CD4-positive, alpha-beta T cell treated with Interleukin-21 for 1 hour (primary cell): Measurements from ENCODE around the gene SOX6.

ENCODE experiments used
- DNase-seq: peaks from one replicate; pipeline ENCODE4 v3.0.0-alpha.2; 2020

The SOX6 gene

GRCh38 chr11:16312233-16312765 is 44.0 kb downstream of the SOX6 start:
- no peak for DNase-seq

- no peak for DNase-seq
These were observed 44.5 kb downstream of the SOX6 start for GRCh38 chr11:16311831-16312230.

- DNase-seq: no peak
These were observed 45.4 kb downstream of the SOX6 start for GRCh38 chr11:16310943-16311342.

DNA sequence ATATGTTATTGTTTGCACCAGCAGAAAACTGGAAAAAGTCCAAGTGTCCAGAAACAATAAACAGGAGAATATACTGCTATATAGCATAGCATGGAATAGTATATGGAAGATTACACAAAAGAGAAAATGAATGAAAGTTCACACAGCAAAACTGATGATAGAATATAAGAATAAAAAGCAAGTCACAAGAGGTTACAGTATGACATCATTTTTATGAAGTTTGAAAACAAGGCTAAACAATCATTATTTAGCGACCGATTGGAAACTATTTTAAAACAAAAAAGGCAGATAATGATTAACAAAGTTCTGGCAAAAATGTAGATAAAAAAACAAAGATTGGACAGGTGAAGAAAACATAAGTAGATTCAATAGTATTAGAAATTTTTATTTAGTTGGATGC is 47.1 kb downstream of the SOX6 start:
- no peak for DNase-seq

GRCh38 chr11:16301462-16301861 is 54.9 kb downstream of the SOX6 start:
- no peak for DNase-seq

- DNase-seq: no peak
These were observed 56.2 kb downstream of the SOX6 start for GRCh38 chr11:16299884-16300782.

DNA sequence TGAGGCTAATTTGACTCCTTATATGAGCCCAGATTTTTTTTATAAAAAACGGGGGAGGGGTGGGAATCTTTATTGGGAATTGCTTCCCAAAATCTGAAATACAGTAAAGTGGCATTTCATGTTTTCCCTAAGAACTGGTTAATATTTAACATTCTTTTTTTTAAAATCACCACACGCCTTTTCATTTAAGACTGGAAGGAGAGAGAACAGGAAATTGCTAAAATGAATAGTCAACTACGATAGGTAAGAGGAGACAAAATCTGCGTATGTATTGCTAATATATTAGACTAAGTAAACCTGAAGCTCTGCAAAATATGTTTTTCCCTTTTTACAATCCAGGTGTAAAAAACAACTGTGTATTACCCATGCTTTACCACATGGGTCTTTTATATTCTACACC is 57.0 kb downstream of the SOX6 start:
- no peak for DNase-seq

- no peak for DNase-seq
These were observed 59.0 kb downstream of the SOX6 start for GRCh38 chr11:16297332-16297731.

DNA sequence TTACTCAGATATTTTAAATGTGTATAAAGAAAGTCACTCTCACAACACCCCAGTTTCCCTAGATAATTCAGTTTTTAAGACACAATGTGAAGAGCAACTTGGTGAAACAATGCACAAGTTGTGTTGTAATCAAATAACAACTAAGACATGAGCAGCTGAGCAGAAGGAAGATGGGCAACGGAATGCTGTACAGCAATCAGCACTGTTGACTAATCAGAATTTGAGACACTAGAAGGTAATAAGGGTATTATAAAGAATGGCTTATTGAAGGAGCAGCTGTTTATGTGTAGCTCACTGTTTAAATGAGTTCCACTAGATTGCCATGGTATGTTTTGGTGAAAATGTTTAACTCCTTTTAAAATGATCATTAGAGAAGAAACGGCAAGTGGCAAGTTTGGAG is 60.1 kb downstream of the SOX6 start:
- no peak for DNase-seq

DNA sequence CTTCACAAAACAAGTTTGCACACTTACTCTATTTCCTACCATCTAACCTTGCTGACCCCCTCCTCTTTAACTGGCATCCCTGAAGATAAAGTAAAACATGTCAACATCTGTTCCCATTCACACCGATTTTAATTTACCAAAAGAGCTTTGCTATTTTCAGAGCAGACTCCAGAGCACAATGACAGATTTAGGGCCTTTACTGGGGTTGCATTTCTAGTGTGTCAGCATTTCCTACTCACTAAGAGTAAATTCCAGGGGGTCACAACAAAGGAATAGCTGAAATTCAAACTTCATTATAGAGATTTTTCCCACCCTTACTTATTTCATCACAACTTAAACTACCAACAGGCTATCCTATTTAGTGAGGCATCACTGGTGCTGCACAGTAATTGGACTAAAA is 60.8 kb downstream of the SOX6 start:
- no peak for DNase-seq

DNA sequence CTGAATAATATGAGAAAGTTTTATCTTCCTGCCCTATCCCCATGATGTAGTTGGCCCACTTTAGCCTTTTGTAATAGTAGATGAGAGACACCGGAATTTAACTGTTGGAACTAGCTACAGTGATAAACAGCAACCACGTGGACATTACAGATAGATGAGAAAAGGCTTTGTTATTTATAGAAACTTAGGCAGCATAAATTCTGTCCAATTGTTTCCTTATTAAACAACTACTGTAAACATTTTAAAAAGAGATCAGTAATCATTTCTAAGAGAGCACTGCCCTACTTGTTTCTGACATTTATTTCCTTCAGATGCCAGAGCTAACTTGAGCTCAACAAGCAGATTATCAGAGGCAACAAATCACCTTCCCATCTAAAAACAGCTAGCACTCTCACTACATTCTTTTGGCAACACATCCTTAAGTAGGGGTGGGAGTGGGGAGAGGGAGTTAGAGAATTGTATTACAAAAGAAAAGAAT is 63.1 kb downstream of the SOX6 start:
- no peak for DNase-seq

- no peak for DNase-seq
These were observed 64.0 kb downstream of the SOX6 start for GRCh38 chr11:16292167-16292859.

GRCh38 chr11:16291729-16292128 is 64.6 kb downstream of the SOX6 start:
- no peak for DNase-seq

DNA sequence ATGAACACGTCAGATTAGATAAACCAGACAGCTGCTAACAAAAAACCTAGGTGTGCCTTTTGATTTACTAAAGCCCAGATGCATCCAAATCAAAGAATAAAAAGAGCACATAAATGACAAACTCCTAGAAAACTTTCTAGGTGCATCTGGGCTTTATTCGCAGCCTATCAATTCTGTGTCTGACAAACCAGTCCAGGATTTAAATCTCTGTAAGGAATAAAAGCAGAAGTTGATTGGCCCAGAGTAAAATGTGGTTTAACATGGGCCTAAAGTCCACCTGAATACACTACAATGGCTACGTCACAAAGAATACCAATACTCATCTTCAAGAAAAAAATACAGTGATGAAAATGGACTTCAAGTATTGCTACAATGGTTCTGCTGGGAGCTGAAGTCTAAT is 66.8 kb downstream of the SOX6 start:
- no peak for DNase-seq

- no peak for DNase-seq
These were observed 68.6 kb downstream of the SOX6 start for GRCh38 chr11:16287630-16288280.

- DNase-seq: no peak
These were observed 70.3 kb downstream of the SOX6 start for GRCh38 chr11:16286095-16286494.

GRCh38 chr11:16280256-16280682 is 76.1 kb downstream of the SOX6 start:
- no peak for DNase-seq

DNA sequence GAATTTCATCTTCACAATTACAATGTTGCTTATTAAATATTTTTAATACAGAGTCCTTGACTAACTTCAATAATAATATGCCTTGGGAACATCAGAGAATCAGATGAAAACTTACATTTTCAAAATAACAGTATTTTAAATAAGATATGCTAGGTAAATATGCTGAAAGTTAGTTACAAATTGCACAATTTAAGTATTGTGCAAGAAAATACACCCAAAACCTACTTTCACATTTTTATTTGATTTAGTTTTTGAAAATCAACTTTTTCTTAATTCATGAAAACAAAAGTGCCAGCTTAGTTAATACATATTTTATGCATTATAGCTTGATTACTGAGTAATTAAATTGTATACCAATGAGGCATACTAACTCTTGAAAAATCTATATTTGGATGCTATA is 76.8 kb downstream of the SOX6 start:
- DNase-seq: no peak

DNA sequence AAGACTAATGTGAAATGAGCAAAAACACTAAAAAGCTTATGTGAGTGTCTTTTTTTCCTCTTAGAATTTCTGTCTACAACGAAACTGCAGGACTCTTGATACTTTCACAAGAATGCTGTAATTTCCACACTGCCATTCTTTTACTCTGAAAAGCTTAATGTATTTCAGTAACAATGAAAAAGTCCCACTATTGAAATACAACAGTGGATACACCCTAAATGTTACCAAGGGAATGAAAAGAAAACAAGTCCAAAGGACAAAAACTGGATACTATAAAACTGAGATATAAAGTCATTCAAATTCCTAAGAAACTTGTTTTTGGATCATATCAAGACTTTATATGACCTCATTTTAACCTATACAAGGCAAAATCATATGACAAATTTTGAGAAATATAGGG is 77.4 kb downstream of the SOX6 start:
- DNase-seq: no peak

- DNase-seq: no peak
These were observed 78.1 kb downstream of the SOX6 start for GRCh38 chr11:16278273-16278672.

DNA sequence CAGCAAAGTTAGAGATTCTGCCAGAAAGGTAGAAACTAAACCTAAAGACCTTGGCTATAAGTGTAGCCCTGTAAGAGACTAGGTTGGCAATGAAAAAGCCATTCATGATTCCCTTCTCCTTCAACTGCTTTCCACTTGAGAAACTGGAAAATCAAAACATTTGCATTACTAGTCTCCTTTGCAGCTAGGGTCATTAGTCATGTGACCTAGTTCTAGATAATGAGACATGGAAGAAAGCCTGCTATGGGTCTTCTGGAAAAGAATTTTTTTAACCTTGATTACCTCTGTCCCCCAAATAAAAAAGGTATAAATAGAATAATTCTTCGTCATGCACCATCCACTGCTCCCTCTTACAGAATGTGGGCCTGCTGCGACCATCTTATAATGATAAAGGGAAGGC is 80.1 kb downstream of the SOX6 start:
- DNase-seq: no peak

GRCh38 chr11:16271258-16271657 is 85.1 kb downstream of the SOX6 start:
- DNase-seq: no peak

GRCh38 chr11:16266021-16266420 is 90.3 kb downstream of the SOX6 start:
- DNase-seq: no peak
